ENCODE results near the gene KCNIP4.

Gene KCNIP4

DNA sequence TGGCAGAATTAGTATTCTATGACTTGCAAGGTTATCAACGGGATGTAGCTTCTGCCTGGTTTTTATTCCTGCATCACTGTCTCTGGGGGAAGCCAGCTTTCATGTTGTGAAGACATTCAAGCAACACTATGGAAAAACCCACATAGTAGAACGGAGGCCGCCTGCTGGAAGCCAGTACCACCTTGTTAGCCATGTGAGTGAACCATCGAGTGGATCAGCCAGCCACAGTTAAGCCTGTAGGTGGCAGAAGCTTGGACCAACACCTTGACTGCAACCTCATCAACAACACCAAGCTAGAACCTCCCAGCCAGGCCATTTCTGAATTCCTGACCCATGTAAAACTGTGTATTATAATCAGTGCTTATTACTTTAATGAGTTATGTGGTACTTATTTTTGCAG lies 538.2 kb downstream of the KCNIP4 start:
- TF ChIP-seq, protein P1, sequence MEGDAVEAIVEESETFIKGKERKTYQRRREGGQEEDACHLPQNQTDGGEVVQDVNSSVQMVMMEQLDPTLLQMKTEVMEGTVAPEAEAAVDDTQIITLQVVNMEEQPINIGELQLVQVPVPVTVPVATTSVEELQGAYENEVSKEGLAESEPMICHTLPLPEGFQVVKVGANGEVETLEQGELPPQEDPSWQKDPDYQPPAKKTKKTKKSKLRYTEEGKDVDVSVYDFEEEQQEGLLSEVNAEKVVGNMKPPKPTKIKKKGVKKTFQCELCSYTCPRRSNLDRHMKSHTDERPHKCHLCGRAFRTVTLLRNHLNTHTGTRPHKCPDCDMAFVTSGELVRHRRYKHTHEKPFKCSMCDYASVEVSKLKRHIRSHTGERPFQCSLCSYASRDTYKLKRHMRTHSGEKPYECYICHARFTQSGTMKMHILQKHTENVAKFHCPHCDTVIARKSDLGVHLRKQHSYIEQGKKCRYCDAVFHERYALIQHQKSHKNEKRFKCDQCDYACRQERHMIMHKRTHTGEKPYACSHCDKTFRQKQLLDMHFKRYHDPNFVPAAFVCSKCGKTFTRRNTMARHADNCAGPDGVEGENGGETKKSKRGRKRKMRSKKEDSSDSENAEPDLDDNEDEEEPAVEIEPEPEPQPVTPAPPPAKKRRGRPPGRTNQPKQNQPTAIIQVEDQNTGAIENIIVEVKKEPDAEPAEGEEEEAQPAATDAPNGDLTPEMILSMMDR (IDR thresholded peaks at IDR 0.05; ENCODE audit: insufficient read depth, low read length): no peak
- Histone ChIP-seq H3K27me3 (ENCODE audit: insufficient read depth, poor library complexity, severe bottlenecking) (no peaks in the 10 kb centered on the region), H3K27ac (replicated peaks) (no peak overlapping the region), H3K4me3 (replicated peaks; ENCODE audit: insufficient read depth, low read length) (no peak overlapping the region)
- DNase-seq (ENCODE audit: low read depth in 1 of 2, low spot score in 1 of 2): no peak

DNA sequence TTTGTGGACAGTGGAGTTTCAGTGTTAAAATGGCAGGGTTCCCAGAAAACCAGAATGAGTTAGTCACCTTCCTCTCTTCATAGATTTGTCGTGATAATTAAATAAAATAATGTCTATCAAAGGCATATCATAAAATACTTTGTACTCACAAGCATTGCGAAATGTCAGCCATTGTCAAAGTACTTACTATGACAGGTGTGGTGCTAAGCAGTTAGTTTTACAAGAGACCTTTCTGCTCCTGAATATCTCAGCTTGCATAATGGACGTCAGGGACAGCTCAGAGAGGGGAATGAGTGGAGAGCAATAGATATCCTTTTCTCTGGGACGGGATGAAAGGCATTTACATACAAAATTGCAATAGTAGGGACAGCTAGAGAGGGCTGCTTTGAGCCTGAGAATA lies 560.9 kb downstream of the KCNIP4 start:
- H3K4me3 ChIP-seq (replicated peaks; ENCODE audit: insufficient read depth, low read length): no peak overlapping the region
- H3K27me3 ChIP-seq (ENCODE audit: insufficient read depth, poor library complexity, severe bottlenecking): no peaks in the 10 kb centered on the region
- H3K27ac ChIP-seq (replicated peaks): no peak overlapping the region
- DNase-seq (ENCODE audit: low read depth in 1 of 2, low spot score in 1 of 2): no peak
- TF ChIP-seq, protein P1 (IDR thresholded peaks at IDR 0.05; ENCODE audit: insufficient read depth, low read length): no peak
- TF ChIP-seq SPI1 (IDR thresholded peaks at IDR 0.05; ENCODE audit: borderline replicate concordance, low read depth): no peak
- TF ChIP-seq GABPA (IDR thresholded peaks at IDR 0.05; ENCODE audit: low read depth): no peak
- TF ChIP-seq, protein P2, sequence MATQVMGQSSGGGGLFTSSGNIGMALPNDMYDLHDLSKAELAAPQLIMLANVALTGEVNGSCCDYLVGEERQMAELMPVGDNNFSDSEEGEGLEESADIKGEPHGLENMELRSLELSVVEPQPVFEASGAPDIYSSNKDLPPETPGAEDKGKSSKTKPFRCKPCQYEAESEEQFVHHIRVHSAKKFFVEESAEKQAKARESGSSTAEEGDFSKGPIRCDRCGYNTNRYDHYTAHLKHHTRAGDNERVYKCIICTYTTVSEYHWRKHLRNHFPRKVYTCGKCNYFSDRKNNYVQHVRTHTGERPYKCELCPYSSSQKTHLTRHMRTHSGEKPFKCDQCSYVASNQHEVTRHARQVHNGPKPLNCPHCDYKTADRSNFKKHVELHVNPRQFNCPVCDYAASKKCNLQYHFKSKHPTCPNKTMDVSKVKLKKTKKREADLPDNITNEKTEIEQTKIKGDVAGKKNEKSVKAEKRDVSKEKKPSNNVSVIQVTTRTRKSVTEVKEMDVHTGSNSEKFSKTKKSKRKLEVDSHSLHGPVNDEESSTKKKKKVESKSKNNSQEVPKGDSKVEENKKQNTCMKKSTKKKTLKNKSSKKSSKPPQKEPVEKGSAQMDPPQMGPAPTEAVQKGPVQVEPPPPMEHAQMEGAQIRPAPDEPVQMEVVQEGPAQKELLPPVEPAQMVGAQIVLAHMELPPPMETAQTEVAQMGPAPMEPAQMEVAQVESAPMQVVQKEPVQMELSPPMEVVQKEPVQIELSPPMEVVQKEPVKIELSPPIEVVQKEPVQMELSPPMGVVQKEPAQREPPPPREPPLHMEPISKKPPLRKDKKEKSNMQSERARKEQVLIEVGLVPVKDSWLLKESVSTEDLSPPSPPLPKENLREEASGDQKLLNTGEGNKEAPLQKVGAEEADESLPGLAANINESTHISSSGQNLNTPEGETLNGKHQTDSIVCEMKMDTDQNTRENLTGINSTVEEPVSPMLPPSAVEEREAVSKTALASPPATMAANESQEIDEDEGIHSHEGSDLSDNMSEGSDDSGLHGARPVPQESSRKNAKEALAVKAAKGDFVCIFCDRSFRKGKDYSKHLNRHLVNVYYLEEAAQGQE (IDR thresholded peaks at IDR 0.05; ENCODE audit: insufficient replicate concordance, low read depth): no peak
- TF ChIP-seq POLR2AphosphoS5 (IDR thresholded peaks at IDR 0.05; ENCODE audit: low read depth): no peak

DNA sequence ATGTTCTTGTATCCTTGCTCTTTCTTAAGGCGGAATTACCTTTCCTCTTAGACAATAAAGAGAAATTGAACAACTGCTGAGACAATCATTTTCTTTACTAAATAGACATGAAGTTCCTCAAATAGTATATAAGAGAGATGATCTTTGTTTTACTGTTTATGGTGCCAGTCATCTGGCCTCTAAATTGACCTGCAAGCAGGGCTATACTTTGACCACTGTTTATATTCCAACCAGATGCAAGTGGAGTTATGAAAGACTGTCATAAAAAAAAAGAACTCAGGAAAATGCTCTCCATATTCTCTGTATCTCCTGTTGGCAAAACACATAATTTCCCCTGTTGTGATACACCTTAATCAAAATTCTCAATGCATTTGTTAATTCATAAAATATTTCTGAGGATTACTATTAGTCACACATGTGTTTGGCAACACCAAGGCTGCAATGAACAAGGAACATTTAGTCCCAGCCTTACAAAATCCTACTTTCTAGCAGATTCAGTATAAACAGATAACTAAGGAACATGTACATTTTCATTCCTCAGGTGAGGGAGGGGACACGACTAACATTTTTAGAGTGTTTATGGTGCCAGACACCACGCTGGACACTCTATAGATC lies 562.3 kb downstream of the KCNIP4 start:
- TF ChIP-seq POLR2AphosphoS5 (IDR thresholded peaks at IDR 0.05; ENCODE audit: low read depth): no peak
- no peak for TF ChIP-seq GABPA (IDR thresholded peaks at IDR 0.05; ENCODE audit: low read depth)
- TF ChIP-seq SPI1 (IDR thresholded peaks at IDR 0.05; ENCODE audit: borderline replicate concordance, low read depth): no peak
- TF ChIP-seq, protein P1 (IDR thresholded peaks at IDR 0.05; ENCODE audit: insufficient read depth, low read length): no peak
- TF ChIP-seq, protein P2 (IDR thresholded peaks at IDR 0.05; ENCODE audit: insufficient replicate concordance, low read depth): no peak
- H3K4me3 ChIP-seq (replicated peaks; ENCODE audit: insufficient read depth, low read length): no peak overlapping the region
- H3K27me3 ChIP-seq (ENCODE audit: insufficient read depth, poor library complexity, severe bottlenecking): no peaks in the 10 kb centered on the region
- no peak for DNase-seq (ENCODE audit: low read depth in 1 of 2, low spot score in 1 of 2)
- no peak overlapping the region for H3K27ac ChIP-seq (replicated peaks)

DNA sequence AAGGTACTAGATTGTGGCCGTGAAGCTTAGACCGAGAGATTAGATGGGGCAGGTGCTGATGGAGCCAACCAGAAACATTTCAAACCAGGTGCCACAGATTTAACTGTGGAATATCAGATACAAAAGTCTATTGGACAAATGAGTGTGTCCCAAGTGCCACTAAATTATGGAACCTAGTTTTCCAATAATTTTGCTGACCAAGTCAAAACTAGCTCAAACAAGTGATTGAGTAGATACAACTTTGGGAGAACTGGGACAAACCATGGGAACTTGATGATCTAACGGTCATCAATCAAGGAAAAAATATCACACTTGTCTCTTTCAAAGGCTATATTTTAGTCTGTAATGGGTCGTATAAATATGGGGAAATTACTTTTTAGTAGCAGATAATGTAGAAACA lies 562.9 kb downstream of the KCNIP4 start:
- no peak overlapping the region for H3K27ac ChIP-seq (replicated peaks)
- no peaks in the 10 kb centered on the region for H3K27me3 ChIP-seq (ENCODE audit: insufficient read depth, poor library complexity, severe bottlenecking)
- DNase-seq (ENCODE audit: low read depth in 1 of 2, low spot score in 1 of 2): no peak
- TF ChIP-seq POLR2AphosphoS5 (IDR thresholded peaks at IDR 0.05; ENCODE audit: low read depth): no peak
- TF ChIP-seq, protein P1 (IDR thresholded peaks at IDR 0.05; ENCODE audit: insufficient read depth, low read length): no peak
- TF ChIP-seq GABPA (IDR thresholded peaks at IDR 0.05; ENCODE audit: low read depth): no peak
- no peak for TF ChIP-seq SPI1 (IDR thresholded peaks at IDR 0.05; ENCODE audit: borderline replicate concordance, low read depth)
- TF ChIP-seq, protein P2 (IDR thresholded peaks at IDR 0.05; ENCODE audit: insufficient replicate concordance, low read depth): no peak
- no peak overlapping the region for H3K4me3 ChIP-seq (replicated peaks; ENCODE audit: insufficient read depth, low read length)

Measured in HL-60 (cell line).